ENCODE measurements around the gene RHOBTB1. TPM values are rescaled to one million over a fixed set of nuclear protein-coding genes. Genes with fewer than 3 reads are reported as not detected.

RHOBTB1 gene
- total RNA-seq, 1 donor from 2014 or later, result 15.8 TPM

DNA sequence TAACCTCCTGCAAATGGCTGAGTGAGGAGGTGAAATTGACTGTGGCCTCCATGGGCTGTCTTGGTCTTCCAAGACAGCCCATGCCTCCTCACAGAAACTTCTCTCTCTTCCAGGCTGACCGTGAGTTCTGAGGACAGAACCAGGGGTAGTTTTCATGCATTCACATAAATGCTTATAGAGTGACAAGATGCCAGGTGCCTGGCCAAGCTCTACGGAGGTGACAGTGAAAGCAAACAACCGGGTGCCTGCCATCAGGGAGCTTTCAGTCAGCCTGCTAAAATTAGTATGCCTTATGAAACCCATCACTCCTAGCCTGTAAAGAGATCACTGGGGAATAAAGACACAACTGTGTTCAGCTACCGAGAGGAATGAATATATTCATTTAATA, 919 bp upstream of the RHOBTB1 start:
- Mint-ChIP-seq H3K4me3 (peak overlapping the region; percentile 89), H3K27ac (ENCODE audit: unreplicated experiment) (peak overlapping the region; percentile 99), H3K27me3 (ENCODE audit: low read depth) (no peaks in the 10 kb centered on the region), H3K9me3 (no peaks in the 10 kb centered on the region), H3K36me3 (ENCODE audit: low read depth) (no peaks in the 10 kb centered on the region), H3K4me1 (peaks cover 26% of the 10 kb centered on the region)
- TF ChIP-seq, protein P1, sequence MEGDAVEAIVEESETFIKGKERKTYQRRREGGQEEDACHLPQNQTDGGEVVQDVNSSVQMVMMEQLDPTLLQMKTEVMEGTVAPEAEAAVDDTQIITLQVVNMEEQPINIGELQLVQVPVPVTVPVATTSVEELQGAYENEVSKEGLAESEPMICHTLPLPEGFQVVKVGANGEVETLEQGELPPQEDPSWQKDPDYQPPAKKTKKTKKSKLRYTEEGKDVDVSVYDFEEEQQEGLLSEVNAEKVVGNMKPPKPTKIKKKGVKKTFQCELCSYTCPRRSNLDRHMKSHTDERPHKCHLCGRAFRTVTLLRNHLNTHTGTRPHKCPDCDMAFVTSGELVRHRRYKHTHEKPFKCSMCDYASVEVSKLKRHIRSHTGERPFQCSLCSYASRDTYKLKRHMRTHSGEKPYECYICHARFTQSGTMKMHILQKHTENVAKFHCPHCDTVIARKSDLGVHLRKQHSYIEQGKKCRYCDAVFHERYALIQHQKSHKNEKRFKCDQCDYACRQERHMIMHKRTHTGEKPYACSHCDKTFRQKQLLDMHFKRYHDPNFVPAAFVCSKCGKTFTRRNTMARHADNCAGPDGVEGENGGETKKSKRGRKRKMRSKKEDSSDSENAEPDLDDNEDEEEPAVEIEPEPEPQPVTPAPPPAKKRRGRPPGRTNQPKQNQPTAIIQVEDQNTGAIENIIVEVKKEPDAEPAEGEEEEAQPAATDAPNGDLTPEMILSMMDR (conservative IDR thresholded peaks at IDR 0.05), result no peak
- no peak for DNase-seq (ENCODE audit: low read depth, low spot score)

DNA sequence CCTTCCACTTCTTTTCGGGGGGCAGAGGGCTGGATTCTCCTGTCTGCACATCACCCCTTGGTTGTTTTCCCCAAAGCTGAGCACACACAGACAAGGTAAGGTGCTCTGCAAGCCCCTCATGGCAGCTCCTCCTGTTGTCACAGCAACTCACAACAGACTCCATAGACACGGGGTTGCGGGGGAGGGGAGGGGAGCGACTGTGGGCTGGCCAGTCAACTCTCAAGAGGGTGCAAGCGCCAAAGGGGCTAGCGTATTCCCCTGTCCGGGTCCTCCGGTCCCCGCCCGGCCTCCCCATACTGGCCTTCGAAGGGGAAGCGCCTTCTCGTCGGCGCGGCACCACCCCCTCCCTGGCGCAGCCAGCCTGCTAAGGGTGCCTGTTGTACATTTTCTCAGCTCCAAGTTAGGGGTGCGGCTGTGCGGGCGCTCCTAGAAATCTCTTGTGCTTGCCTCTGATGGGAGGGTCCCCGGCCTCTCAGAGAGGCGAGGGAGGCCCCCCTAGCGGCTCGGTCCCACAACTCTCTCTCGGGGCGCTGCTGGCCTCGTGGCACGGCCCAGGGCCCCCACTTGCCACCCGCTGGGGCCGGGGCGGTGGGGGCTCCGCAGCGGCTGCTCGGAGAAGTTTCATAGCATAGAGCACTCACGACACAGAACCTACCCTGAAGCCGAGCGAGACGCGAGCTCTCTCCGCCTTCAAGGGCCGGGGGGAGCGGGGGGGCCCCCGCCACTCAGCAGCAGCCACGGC, 498 bp downstream of the RHOBTB1 start:
- Mint-ChIP-seq H3K27ac (ENCODE audit: unreplicated experiment) (peak overlapping the region; percentile 98), H3K27me3 (ENCODE audit: low read depth) (no peaks in the 10 kb centered on the region), H3K4me1 (peaks cover 26% of the 10 kb centered on the region), H3K9me3 (no peaks in the 10 kb centered on the region), H3K4me3 (peak overlapping the region; percentile 91), H3K36me3 (ENCODE audit: low read depth) (no peaks in the 10 kb centered on the region)
- peak; percentile 56 for DNase-seq (ENCODE audit: low read depth, low spot score)
- TF ChIP-seq, protein P1 (conservative IDR thresholded peaks at IDR 0.05), result no peak

DNA sequence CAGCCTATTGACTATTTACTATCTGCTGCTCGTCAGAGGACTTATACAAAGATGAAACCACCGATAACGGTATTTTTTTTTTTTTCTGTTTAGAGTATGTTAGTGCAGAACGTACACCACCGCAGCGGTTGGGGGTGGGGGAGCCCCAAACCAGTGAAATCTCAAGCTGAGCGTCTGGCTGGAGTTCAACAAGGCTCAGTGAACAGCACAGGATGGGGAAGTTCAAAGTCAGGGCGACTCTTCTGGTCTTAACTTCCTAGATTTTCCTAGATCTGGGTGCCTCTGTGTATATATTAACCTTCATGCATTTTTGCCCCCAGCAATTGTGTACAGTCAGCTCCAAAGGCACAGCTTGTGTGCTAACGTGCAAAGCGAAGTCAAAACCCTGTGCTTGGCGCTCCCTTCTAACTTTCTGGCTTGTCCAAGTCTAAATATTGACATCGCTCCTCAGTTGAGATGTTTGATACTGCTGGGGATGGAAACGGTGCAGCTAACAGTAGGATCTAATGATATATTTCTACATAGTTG, 1.1 kb downstream of the RHOBTB1 start:
- no peaks in the 10 kb centered on the region for H3K9me3 Mint-ChIP-seq
- TF ChIP-seq, protein P1 (conservative IDR thresholded peaks at IDR 0.05), result no peak
- peaks cover 26% of the 10 kb centered on the region for H3K4me1 Mint-ChIP-seq
- H3K27me3 Mint-ChIP-seq (ENCODE audit: low read depth), result no peaks in the 10 kb centered on the region
- H3K27ac Mint-ChIP-seq (ENCODE audit: unreplicated experiment), result peak overlapping the region; percentile 98
- H3K4me3 Mint-ChIP-seq, result peak overlapping the region; percentile 91
- no peak for DNase-seq (ENCODE audit: low read depth, low spot score)
- peaks cover 2% of the 10 kb centered on the region for H3K36me3 Mint-ChIP-seq (ENCODE audit: low read depth)

DNA sequence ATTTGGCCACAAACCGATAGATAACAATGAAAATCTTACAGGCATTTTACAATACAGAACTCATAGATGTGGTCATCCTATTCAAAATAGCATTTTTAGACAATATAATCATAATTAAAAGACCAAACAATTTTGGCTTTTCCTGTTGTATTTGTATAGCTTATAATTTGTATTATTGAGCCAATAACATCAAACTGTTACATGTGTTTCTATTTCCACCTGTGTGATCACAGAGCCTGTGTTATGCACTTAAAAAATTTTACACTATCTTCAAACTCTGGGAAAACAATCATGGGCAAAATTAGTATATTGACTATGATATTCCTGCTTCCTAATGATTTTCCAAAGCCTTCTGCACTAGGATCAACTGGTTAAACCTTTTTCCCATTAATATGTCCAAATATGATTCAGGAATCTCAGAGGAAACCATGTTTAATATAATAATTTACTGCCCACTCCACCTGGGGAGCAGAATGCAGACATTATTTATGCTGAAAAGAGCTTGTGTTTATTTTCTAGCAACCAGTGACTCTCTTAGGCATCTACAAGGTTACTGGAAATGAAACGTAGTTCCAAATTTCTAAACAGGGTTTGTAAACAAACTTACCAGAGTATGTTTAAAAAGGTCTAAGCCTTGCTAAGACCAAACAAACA, 1.7 kb downstream of the RHOBTB1 start:
- TF ChIP-seq, protein P1 (conservative IDR thresholded peaks at IDR 0.05), result no peak

DNA sequence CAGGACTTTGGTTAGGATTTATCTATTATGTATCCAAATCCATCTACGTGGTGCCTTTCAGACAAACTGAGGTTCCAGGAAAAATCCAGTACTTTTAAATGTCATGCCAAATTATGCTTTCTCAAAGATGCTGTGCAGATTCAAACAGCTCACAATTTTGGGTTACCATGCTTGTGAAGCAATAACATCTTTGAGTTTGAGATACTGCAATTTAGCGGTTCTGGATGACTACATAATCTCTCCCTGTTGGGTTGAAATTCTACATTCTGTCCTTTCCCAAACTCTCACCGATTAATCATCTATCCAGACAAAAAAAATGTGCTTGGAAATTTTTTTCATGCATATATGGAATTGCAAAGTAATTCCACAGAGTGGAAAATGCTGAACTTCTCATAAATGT, 3.5 kb downstream of the RHOBTB1 start:
- TF ChIP-seq, protein P1 (conservative IDR thresholded peaks at IDR 0.05), result no peak
- H3K4me1 Mint-ChIP-seq, result peaks cover 26% of the 10 kb centered on the region
- H3K9me3 Mint-ChIP-seq, result no peaks in the 10 kb centered on the region
- H3K27me3 Mint-ChIP-seq (ENCODE audit: low read depth), result no peaks in the 10 kb centered on the region
- H3K36me3 Mint-ChIP-seq (ENCODE audit: low read depth), result peaks cover 5% of the 10 kb centered on the region
- no peak overlapping the region for H3K27ac Mint-ChIP-seq (ENCODE audit: unreplicated experiment)
- H3K4me3 Mint-ChIP-seq, result peak overlapping the region; percentile 3
- DNase-seq (ENCODE audit: low read depth, low spot score), result no peak

More for the DNA sequence above, 1.7 kb downstream of the RHOBTB1 start:
- Mint-ChIP-seq H3K36me3 (ENCODE audit: low read depth) (peaks cover 5% of the 10 kb centered on the region), H3K4me3 (peak overlapping the region; percentile 91), H3K4me1 (peaks cover 26% of the 10 kb centered on the region), H3K27ac (ENCODE audit: unreplicated experiment) (peak overlapping the region; percentile 98), H3K9me3 (no peaks in the 10 kb centered on the region), H3K27me3 (ENCODE audit: low read depth) (no peaks in the 10 kb centered on the region)
- no peak for DNase-seq (ENCODE audit: low read depth, low spot score)
